Transverse colon (tissue), 4 donors: ENCODE data around the gene ITIH5. TPM values are rescaled to one million over a fixed set of nuclear protein-coding genes. Genes with fewer than 3 reads are reported as not detected.

ENCODE experiments used
- DNase-seq: peaks from one replicate; pipeline ENCODE4 v3.0.0-alpha.2; 2019
- H3K27ac ChIP-seq, 4 donors: fragments of 200-600 bp; sonication (generic); 2 replicates each; pipeline ENCODE4 v1.5.1; 2016 to 2018; ENCODE audit warnings: inconsistent platforms in 4 of 4
- H3K27me3 ChIP-seq: fragments of 200-600 bp; sonication (generic); 2 replicates; pipeline ENCODE4 v1.5.1; 2017; ENCODE audit warnings: inconsistent platforms
- H3K36me3 ChIP-seq, 4 donors: fragments of 200-600 bp; sonication (generic); 2 replicates each; pipeline ENCODE4 v1.5.1; 2017 to 2019; ENCODE audit warnings: inconsistent platforms in 4 of 4
- H3K4me1 ChIP-seq, 4 donors: fragments of 200-600 bp; sonication (generic); 2 replicates each; pipeline ENCODE4 v1.5.1; 2017 to 2020; ENCODE audit warnings: inconsistent platforms in 4 of 4
- H3K4me3 ChIP-seq, 4 donors: fragments of 200-600 bp; sonication (generic); 1 replicate in 1 of 4; 2 replicates in 3 of 4; pipeline versions ENCODE4 v1.5.1 to v1.6.1; 2017 to 2019; ENCODE audit warnings: inconsistent platforms in 4 of 4
- H3K9me3 ChIP-seq, 2 donors: fragments of 200-600 bp; sonication (generic); 2 replicates each; pipeline ENCODE4 v1.5.1; 2017 to 2019; ENCODE audit warnings: inconsistent platforms in 2 of 2
- EP300 ChIP-seq: sonication (generic); formaldehyde crosslinking; IDR thresholded peaks from one replicate; pipeline ENCODE4 v1.6.1; 2017; ENCODE audit warnings: antibody characterized with exemption, low read depth
- POLR2A ChIP-seq: fragments of 450-650 bp; IDR thresholded peaks from one replicate; pipeline ENCODE4 v1.6.1; 2016; ENCODE audit warnings: antibody characterized with exemption, mild to moderate bottlenecking, moderate library complexity
- POLR2AphosphoS5 ChIP-seq, 3 donors: sonication (generic); formaldehyde crosslinking; IDR thresholded peaks; one replicate each; pipeline ENCODE4 v1.6.1; 2016; ENCODE audit warnings: antibody characterized with exemption in 3 of 3
- WGBS, 2 donors: methylation state at CpG; one replicate each; pipeline ENCODE4 v1.1.5; 2018; ENCODE audit warnings: low coverage in 1 of 2; 5-methylcytosine and 5-hydroxymethylcytosine counted together
- in situ Hi-C, 4 donors: fragments of 200-750 bp; cut with MboI; loops; one replicate each; pipeline versions ENCODE4 v1.15.0 to v1.15.1; 2017; ENCODE audit warnings: low sequenced_read_pairs in 3 of 4, low pct_ligation_motif_present in 1 of 4, low pct_unique_long_range_greater_than_20kb in 1 of 4
- intact Hi-C: fragments of 100-400 bp; cut with DNase I; formaldehyde crosslinking; loops from one replicate; pipeline ENCODE4 v1.15.1; 2023; ENCODE audit warnings: low total_unique reads
- total RNA-seq, 4 donors: library from RNA; depleted of rRNA; stranded (reverse); fragments of >200 nt; gene quantifications; one replicate each; pipeline ENCODE4 v1.1.0, GENCODE V29; 2016
- TF ChIP-seq, protein P1 (sequence below), 5 experiments: fragments of 200-600 bp in 3 of 5; fragments of 450-650 bp in 2 of 5; sonication (generic) in 3 of 5; IDR thresholded peaks; 1 replicate in 2 of 5; 2 replicates in 3 of 5; pipeline ENCODE4 v1.5.1; 2016 to 2017; ENCODE audit warnings: antibody characterized with exemption in 5 of 5, inconsistent platforms in 3 of 5, mild to moderate bottlenecking in 2 of 5, moderate library complexity in 1 of 5

The ITIH5 gene
- total RNA-seq, 4 donors from 2014 or later: 13.2 to 169 (median 17.0) TPM

GRCh38 chr10:7553531-7553930 lies 113.2 kb downstream of the ITIH5 start:
- Histone ChIP-seq H3K9me3 (no peaks in the 10 kb centered on the region), H3K4me3 (no peak overlapping the region), H3K27me3 (no peaks in the 10 kb centered on the region), H3K36me3 (no peaks in the 10 kb centered on the region), H3K27ac (no peak overlapping the region), H3K4me1 (peaks cover 0 to 6% (median 2%) of the 10 kb centered on the region in 4 donors)
- intact Hi-C loops (no loop called here), in situ Hi-C loops (no loop called here)
- WGBS, 2 donors: 82 to 95% methylated on average over 4 to 10 of the region's 10 CpGs
- no peak for TF ChIP-seq POLR2A
- no peak for TF ChIP-seq POLR2AphosphoS5 (IDR thresholded peaks at IDR 0.05)
- TF ChIP-seq, protein P1, sequence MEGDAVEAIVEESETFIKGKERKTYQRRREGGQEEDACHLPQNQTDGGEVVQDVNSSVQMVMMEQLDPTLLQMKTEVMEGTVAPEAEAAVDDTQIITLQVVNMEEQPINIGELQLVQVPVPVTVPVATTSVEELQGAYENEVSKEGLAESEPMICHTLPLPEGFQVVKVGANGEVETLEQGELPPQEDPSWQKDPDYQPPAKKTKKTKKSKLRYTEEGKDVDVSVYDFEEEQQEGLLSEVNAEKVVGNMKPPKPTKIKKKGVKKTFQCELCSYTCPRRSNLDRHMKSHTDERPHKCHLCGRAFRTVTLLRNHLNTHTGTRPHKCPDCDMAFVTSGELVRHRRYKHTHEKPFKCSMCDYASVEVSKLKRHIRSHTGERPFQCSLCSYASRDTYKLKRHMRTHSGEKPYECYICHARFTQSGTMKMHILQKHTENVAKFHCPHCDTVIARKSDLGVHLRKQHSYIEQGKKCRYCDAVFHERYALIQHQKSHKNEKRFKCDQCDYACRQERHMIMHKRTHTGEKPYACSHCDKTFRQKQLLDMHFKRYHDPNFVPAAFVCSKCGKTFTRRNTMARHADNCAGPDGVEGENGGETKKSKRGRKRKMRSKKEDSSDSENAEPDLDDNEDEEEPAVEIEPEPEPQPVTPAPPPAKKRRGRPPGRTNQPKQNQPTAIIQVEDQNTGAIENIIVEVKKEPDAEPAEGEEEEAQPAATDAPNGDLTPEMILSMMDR (IDR thresholded peaks at IDR 0.05): no peak
- no peak for DNase-seq

DNA sequence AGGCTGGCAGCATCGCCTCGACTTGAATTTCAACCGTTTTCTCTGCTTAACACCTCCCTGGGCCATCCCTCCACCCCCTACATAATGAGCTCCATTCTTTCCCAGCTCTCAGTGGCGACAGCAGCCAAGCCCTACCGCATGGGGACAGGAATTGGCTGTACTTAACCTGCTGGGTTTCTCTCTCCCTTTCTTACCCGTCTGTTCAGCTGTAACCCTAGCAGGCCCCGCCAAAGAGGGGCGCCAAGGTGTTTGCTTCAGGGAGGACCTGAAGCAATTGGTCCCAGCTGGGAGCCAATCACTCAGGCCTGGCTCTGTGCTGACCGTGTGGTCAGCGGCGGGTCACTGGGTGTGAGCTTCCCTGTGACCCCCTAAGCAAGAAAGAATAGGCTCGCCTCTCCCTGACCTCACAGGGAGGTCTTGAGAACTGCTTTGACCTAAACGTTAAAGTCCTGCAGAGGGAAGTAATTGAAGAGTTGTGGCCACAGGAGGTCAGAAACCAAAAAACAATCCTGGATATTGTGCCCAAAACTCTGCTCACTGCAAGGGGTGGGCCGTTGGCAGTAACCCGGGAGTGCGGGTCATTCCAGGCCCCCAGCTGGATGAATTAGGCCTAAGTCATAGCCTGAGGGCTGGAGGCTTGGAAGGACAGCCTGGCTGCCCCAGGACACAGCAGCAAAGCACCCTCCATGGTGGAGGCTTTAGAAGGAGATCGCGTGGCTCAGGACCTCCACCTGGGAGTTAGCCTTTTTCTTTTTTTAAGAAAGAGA lies 114.6 kb downstream of the ITIH5 start:
- 76 to 100% methylated on average over 1 to 18 of the region's 18 CpGs for WGBS, 2 donors
- intact Hi-C loops: no loop called here
- no peaks in the 10 kb centered on the region for H3K36me3 ChIP-seq
- H3K27ac ChIP-seq: peak overlapping the region; percentile 1 to 74 (median 24)
- no peak for TF ChIP-seq EP300
- no peak for TF ChIP-seq POLR2AphosphoS5 (IDR thresholded peaks at IDR 0.05)
- TF ChIP-seq, protein P1 (IDR thresholded peaks at IDR 0.05): no peak
- no peak for TF ChIP-seq POLR2A
- H3K27me3 ChIP-seq: no peaks in the 10 kb centered on the region
- DNase-seq: no peak
- in situ Hi-C loops: no loop called here
- H3K9me3 ChIP-seq: no peaks in the 10 kb centered on the region
- no peak overlapping the region for H3K4me3 ChIP-seq
- H3K4me1 ChIP-seq: peaks cover 0 to 6% (median 2%) of the 10 kb centered on the region in 4 donors

DNA sequence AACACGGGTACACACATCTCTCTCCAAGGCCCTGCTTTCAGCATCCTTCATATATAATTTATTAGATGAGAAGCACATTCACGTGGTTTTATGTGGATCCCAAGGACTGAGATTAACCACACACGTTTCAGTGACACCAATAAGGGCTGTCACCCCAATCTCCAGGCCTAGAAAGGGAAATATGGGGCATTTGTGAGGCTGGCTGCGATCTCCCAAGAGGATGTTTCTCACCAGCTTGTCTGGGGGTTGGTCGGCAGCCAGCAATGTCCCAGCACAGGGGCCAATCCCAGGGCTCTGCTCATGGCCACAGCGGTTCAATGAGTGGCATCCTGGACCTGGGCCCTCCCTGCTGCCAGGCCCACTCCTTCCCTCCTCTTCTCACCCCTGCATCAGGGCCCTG lies 115.5 kb downstream of the ITIH5 start:
- in situ Hi-C loops: no loop called here
- Histone ChIP-seq H3K4me3 (no peak overlapping the region), H3K27ac (peak overlapping the region; percentile 1 to 74 (median 24)), H3K9me3 (no peaks in the 10 kb centered on the region), H3K36me3 (no peaks in the 10 kb centered on the region), H3K27me3 (no peaks in the 10 kb centered on the region), H3K4me1 (peaks cover 0 to 6% (median 2%) of the 10 kb centered on the region in 4 donors)
- 70 to 76% methylated on average over 3 to 6 of the region's 6 CpGs for WGBS, 2 donors
- intact Hi-C loops: no loop called here
- TF ChIP-seq POLR2AphosphoS5 (IDR thresholded peaks at IDR 0.05) (peak in 1 of 3 donors; percentile 25), EP300 (no peak), POLR2A (no peak)
- TF ChIP-seq, protein P1 (IDR thresholded peaks at IDR 0.05): no peak
- no peak for DNase-seq

DNA sequence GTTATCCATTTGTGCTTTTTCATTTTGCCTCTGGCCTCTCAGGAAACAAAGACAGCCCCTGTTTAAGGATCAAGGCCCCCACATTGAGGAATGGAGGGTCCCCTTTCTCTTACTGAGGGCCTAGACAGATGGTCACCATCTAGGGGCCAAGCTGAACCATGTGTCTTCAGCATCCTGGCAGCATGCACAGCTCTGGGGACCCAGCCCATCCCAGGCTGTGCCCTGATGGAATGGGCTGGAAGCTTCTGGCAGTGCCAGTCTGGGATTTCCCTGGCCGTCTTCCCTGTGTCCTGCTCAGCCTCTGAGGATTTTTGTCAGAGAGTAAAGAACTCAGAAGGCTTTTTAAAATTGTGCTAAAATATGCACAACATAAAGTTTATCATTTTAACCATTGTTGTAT lies 116.8 kb downstream of the ITIH5 start:
- Histone ChIP-seq H3K9me3 (no peaks in the 10 kb centered on the region), H3K36me3 (no peaks in the 10 kb centered on the region), H3K4me1 (peaks cover 0 to 6% (median 3%) of the 10 kb centered on the region in 4 donors), H3K27me3 (no peaks in the 10 kb centered on the region), H3K4me3 (no peak overlapping the region), H3K27ac (no peak overlapping the region)
- in situ Hi-C loops: no loop called here
- WGBS, 2 donors: 40 to 65% methylated on average over 1 of the region's 1 CpG
- DNase-seq: no peak
- no peak for TF ChIP-seq POLR2A
- no peak for TF ChIP-seq EP300
- TF ChIP-seq, protein P1 (IDR thresholded peaks at IDR 0.05): no peak
- TF ChIP-seq POLR2AphosphoS5 (IDR thresholded peaks at IDR 0.05): no peak
- intact Hi-C loops: no loop called here
